ENCODE results near the gene MRPL28. TPM values are rescaled to one million over a fixed set of nuclear protein-coding genes. Genes with fewer than 3 reads are reported as not detected.

The MRPL28 gene
- total RNA-seq, 1 donor from 2014 or later, result 47.8 TPM

DNA sequence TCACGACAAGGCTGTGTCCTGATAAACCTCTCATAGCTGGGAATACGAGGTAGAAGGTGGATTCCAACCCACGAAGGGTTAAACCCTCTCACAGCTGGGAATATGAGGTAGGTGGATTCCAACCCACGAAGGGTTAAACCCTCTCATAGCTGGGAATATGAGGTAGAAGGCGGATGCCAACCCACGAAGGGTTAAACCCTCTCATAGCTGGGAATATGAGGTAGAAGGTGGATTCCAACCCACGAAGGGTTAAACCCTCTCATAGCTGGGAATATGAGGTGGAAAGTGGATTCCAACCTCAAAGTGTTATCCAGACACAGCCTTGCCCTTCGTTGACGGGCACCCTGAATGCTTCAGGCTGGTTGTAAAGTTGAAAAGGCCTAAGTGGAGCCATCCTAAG, 48.8 kb downstream of the MRPL28 start:
- intact Hi-C loops (cut with DNase I), result no loop called here
- H3K27ac ChIP-seq, result no peak overlapping the region
- H3K27me3 ChIP-seq, result no peaks in the 10 kb centered on the region

DNA sequence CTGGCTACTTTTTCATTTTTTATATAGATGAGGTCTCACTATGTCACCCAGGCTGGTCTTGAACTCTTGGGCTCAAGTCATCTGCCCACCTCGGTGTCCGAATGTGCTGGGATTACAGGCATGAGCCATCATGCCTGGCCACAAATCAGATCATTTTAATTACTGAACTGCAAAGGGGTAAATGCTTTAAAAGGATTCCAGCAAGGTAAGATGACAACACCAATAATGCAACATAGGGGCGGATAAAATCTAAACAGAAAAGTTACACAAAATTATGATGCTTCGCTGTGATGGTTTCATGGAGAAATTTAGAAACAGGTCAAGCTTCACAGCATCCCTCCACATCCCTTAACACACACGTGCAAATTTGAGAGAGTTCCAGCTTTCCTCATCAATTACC, 50.1 kb downstream of the MRPL28 start:
- intact Hi-C loops (cut with DNase I), result no loop called here
- Histone ChIP-seq H3K36me3 (peaks cover 7 to 12% of the 10 kb centered on the region in 2 donors), H3K27me3 (no peaks in the 10 kb centered on the region), H3K9me3 (no peaks in the 10 kb centered on the region), H3K27ac (no peak overlapping the region), H3K4me1 (no peaks in the 10 kb centered on the region), H3K4me3 (no peak overlapping the region)
- TF ChIP-seq, protein P1, sequence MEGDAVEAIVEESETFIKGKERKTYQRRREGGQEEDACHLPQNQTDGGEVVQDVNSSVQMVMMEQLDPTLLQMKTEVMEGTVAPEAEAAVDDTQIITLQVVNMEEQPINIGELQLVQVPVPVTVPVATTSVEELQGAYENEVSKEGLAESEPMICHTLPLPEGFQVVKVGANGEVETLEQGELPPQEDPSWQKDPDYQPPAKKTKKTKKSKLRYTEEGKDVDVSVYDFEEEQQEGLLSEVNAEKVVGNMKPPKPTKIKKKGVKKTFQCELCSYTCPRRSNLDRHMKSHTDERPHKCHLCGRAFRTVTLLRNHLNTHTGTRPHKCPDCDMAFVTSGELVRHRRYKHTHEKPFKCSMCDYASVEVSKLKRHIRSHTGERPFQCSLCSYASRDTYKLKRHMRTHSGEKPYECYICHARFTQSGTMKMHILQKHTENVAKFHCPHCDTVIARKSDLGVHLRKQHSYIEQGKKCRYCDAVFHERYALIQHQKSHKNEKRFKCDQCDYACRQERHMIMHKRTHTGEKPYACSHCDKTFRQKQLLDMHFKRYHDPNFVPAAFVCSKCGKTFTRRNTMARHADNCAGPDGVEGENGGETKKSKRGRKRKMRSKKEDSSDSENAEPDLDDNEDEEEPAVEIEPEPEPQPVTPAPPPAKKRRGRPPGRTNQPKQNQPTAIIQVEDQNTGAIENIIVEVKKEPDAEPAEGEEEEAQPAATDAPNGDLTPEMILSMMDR (IDR thresholded peaks at IDR 0.05), result no peak
- DNase-seq (ENCODE audit: low spot score in 2 of 2), result no peak

More for the DNA sequence above, 48.8 kb downstream of the MRPL28 start:
- peaks cover 7 to 12% of the 10 kb centered on the region in 2 donors for H3K36me3 ChIP-seq
- TF ChIP-seq, protein P1 (IDR thresholded peaks at IDR 0.05), result no peak
- H3K4me3 ChIP-seq, result no peak overlapping the region
- H3K9me3 ChIP-seq, result no peaks in the 10 kb centered on the region
- DNase-seq (ENCODE audit: low spot score in 2 of 2), result no peak
- H3K4me1 ChIP-seq, result no peaks in the 10 kb centered on the region

DNA sequence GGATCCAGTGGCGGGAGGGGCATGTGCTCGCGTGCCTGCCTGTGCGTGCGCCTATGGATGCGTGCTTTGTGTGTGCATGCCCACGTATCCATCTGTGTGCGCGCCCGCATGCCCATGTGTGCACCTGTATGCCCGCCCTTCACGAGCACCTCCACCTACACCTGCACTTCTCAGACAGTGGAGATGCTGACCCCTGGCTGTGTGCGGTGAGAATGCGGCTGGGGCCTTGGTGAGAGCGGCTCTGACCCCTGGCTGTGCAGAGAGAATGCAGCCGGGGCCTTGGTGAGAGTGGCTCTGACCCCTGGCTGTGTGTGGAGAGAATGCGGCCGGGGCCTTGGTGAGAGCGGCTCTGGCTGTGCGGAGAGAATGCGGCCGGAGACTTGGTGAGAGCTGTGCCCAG, 51.7 kb downstream of the MRPL28 start:
- Histone ChIP-seq H3K36me3 (peaks cover 16 to 21% of the 10 kb centered on the region in 2 donors), H3K27ac (no peak overlapping the region), H3K4me1 (no peaks in the 10 kb centered on the region), H3K27me3 (no peaks in the 10 kb centered on the region), H3K9me3 (no peaks in the 10 kb centered on the region), H3K4me3 (no peak overlapping the region)
- DNase-seq (ENCODE audit: low spot score in 2 of 2), result no peak
- TF ChIP-seq, protein P1 (IDR thresholded peaks at IDR 0.05), result no peak
- intact Hi-C loops (cut with DNase I), result no loop called here

DNA sequence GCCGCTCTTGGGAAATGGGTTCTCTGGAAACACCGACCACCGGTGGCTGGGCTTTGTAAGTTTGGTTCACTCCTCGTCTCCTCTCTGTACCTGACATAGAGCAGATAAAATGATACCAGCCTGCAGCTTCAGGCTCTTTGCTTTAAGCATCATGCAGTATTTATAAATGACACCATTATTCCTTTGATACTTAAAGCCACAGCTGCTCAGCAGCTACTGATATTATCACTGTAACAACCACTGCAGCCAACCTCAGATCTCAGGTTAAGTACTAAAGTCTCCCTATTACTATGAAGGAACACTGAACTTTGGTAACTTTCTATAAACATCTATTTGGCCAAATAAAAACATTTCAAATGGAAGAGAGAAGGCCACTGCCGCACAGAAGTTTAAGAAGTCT, 52.8 kb downstream of the MRPL28 start:
- Histone ChIP-seq H3K4me3 (no peak overlapping the region), H3K4me1 (no peaks in the 10 kb centered on the region), H3K27me3 (no peaks in the 10 kb centered on the region), H3K36me3 (peaks cover 24 to 30% of the 10 kb centered on the region in 2 donors), H3K27ac (no peak overlapping the region), H3K9me3 (no peaks in the 10 kb centered on the region)
- TF ChIP-seq, protein P1 (IDR thresholded peaks at IDR 0.05), result no peak
- intact Hi-C loops (cut with DNase I), result no loop called here
- DNase-seq (ENCODE audit: low spot score in 2 of 2), result no peak

Other genes starting within 250 kb of the MRPL28 start
- 24.9 TPM for gene NPRL3, start 231.9 kb downstream of the MRPL28 start, total RNA-seq
- not detected for gene HBZ, start 217.9 kb downstream of the MRPL28 start, total RNA-seq
- gene HBM, start 204.6 kb downstream of the MRPL28 start, total RNA-seq, result not detected
- gene HBA2, start 197.7 kb downstream of the MRPL28 start, total RNA-seq, result 4,439 TPM
- 585 TPM for gene HBA1, start 193.9 kb downstream of the MRPL28 start, total RNA-seq
- not detected for gene HBQ1, start 190.1 kb downstream of the MRPL28 start, total RNA-seq
- 53.0 TPM for gene LUC7L, start 141.1 kb downstream of the MRPL28 start, total RNA-seq
- 67.7 TPM for gene FAM234A, start 135.7 kb downstream of the MRPL28 start, total RNA-seq
- 32.6 TPM for gene RGS11, start 94.6 kb downstream of the MRPL28 start, total RNA-seq
- gene ARHGDIG, start 89.9 kb downstream of the MRPL28 start, total RNA-seq, result not detected
- gene PDIA2, start 87.4 kb downstream of the MRPL28 start, total RNA-seq, result not detected
- 27.6 TPM for gene AXIN1, start 17.8 kb downstream of the MRPL28 start, total RNA-seq
- gene PGAP6, start 11.4 kb upstream of the MRPL28 start, total RNA-seq, result 47.6 TPM
- 66.0 TPM for gene NME4, start 26.7 kb upstream of the MRPL28 start, total RNA-seq
- gene DECR2, start 31.3 kb upstream of the MRPL28 start, total RNA-seq, result 44.0 TPM
- gene RAB11FIP3, start 55.1 kb upstream of the MRPL28 start, total RNA-seq, result 47.0 TPM
- gene CAPN15, start 157.2 kb upstream of the MRPL28 start, total RNA-seq, result 249 TPM
- gene PRR35, start 189.9 kb upstream of the MRPL28 start, total RNA-seq, result not detected
- not detected for gene NHLRC4, start 196.5 kb upstream of the MRPL28 start, total RNA-seq
- gene PIGQ, start 199.4 kb upstream of the MRPL28 start, total RNA-seq, result 70.2 TPM
- gene RAB40C, start 219.5 kb upstream of the MRPL28 start, total RNA-seq, result 29.8 TPM